MCF 10A (cell line): ENCODE data around the gene ZNF488. TPM values are rescaled to one million over a fixed set of nuclear protein-coding genes. Genes with fewer than 3 reads are reported as not detected.

Source experiments
- BruUV-seq: library from RNA; stranded (reverse); fragments of 400-500 nt; replicated peaks from 2 replicates; lab custom pipeline; 2021; lab: Mats Ljungman, UMichigan
- CTCF ChIA-PET: fragments of 300-600 bp; sonication (Branson Sonifier 250); formaldehyde crosslinking; extraction: SDS; loops from one replicate; lab custom pipeline; 2021; ENCODE audit warnings: antibody characterized with exemption, inconsistent platforms; lab: Yijun Ruan, JAX
- POLR2A ChIA-PET: fragments of 300-600, 350-650 bp; sonication (Branson Sonifier 250); formaldehyde crosslinking; extraction: SDS; loops from one replicate; lab custom pipeline; 2020; ENCODE audit warnings: antibody characterized with exemption, inconsistent platforms; lab: Yijun Ruan, JAX
- DNase-seq: peaks from one replicate; pipeline ENCODE4 v3.0.0-alpha.2; 2018; ENCODE audit not compliant: unreplicated experiment
- H3K27ac Mint-ChIP-seq: one replicate; pipeline ENCODE4 v1.8.0; 2022; ENCODE audit warnings: mild to moderate bottlenecking, low read depth, mixed read lengths; ENCODE audit not compliant: unreplicated experiment
- H3K27me3 Mint-ChIP-seq: one replicate; pipeline ENCODE4 v1.8.0; 2022; ENCODE audit warnings: mixed read lengths; ENCODE audit not compliant: insufficient read depth, unreplicated experiment
- H3K36me3 Mint-ChIP-seq: one replicate; pipeline ENCODE4 v1.8.0; 2022; ENCODE audit warnings: mild to moderate bottlenecking, moderate library complexity, mixed read lengths; ENCODE audit not compliant: insufficient read depth, unreplicated experiment
- H3K4me1 Mint-ChIP-seq: one replicate; pipeline ENCODE4 v1.8.0; 2022; ENCODE audit warnings: mixed read lengths; ENCODE audit not compliant: insufficient read depth, unreplicated experiment
- H3K4me3 Mint-ChIP-seq: one replicate; pipeline ENCODE4 v1.8.0; 2022; ENCODE audit warnings: mild to moderate bottlenecking, moderate library complexity, mixed read lengths; ENCODE audit not compliant: unreplicated experiment
- H3K9me3 Mint-ChIP-seq: one replicate; pipeline ENCODE4 v1.8.0; 2022; ENCODE audit warnings: mixed read lengths; ENCODE audit not compliant: unreplicated experiment
- CTCF ChIP-seq: fragments of 200-600 bp; IDR thresholded peaks from one replicate; pipeline ENCODE4 v1.8.0; 2022; ENCODE audit warnings: antibody characterized with exemption, mild to moderate bottlenecking; ENCODE audit not compliant: unreplicated experiment
- intact Hi-C: fragments of 100-400 bp; cut with micrococcal nuclease; formaldehyde crosslinking; loops from 2 replicates; pipeline ENCODE4 v1.14.1; 2022
- total RNA-seq: library from RNA; stranded (reverse); gene quantifications from 2 replicates; pipeline ENCODE4 v1.2.3, GENCODE V29; 2022

ZNF488 gene
- total RNA-seq, 1 experiment from 2014 or later, result 0.12 TPM

- Mint-ChIP-seq H3K27me3 (no peaks in the 10 kb centered on the region), H3K36me3 (peaks cover 7% of the 10 kb centered on the region), H3K4me1 (peaks cover 29% of the 10 kb centered on the region), H3K4me3 (no peak overlapping the region), H3K9me3 (no peaks in the 10 kb centered on the region), H3K27ac (no peak overlapping the region)
- BruUV-seq, result no TSS peak
- POLR2A ChIA-PET, result interaction anchor here (0.8 kb wide), 1 partner anchor 17 kb away, joined by 3 read pairs; the partner anchor contains the start of gene ZNF488
- no peak for TF ChIP-seq CTCF
- intact Hi-C loops, result no loop called here
- DNase-seq, result no peak
- CTCF ChIA-PET, result no interaction called here
Observed at GRCh38 chr10:47401210-47401609, 17.1 kb upstream of the ZNF488 start.

GRCh38 chr10:47400786-47401185, 16.7 kb upstream of the ZNF488 start:
- no peak overlapping the region for H3K4me3 Mint-ChIP-seq
- no peaks in the 10 kb centered on the region for H3K27me3 Mint-ChIP-seq
- TF ChIP-seq CTCF, result no peak
- no TSS peak for BruUV-seq
- H3K4me1 Mint-ChIP-seq, result peaks cover 34% of the 10 kb centered on the region
- no peaks in the 10 kb centered on the region for H3K9me3 Mint-ChIP-seq
- CTCF ChIA-PET, result interaction anchor here (0.8 kb wide), 1 partner anchor 376 kb away, joined by 3 read pairs; no protein-coding TSS in a partner anchor
- no peak overlapping the region for H3K27ac Mint-ChIP-seq
- no peak for DNase-seq
- POLR2A ChIA-PET, result interaction anchor here (0.8 kb wide), 1 partner anchor 17 kb away, joined by 3 read pairs; the partner anchor contains the start of gene ZNF488
- intact Hi-C loops, result no loop called here
- H3K36me3 Mint-ChIP-seq, result peaks cover 7% of the 10 kb centered on the region

GRCh38 chr10:47400251-47400650, 16.2 kb upstream of the ZNF488 start:
- no peak for TF ChIP-seq CTCF
- intact Hi-C loops, result no loop called here
- Mint-ChIP-seq H3K27ac (no peak overlapping the region), H3K27me3 (no peaks in the 10 kb centered on the region), H3K4me3 (no peak overlapping the region), H3K9me3 (no peaks in the 10 kb centered on the region), H3K36me3 (peaks cover 7% of the 10 kb centered on the region), H3K4me1 (peaks cover 38% of the 10 kb centered on the region)
- no TSS peak for BruUV-seq
- DNase-seq, result no peak
- CTCF ChIA-PET, result interaction anchor here (0.8 kb wide), 1 partner anchor 376 kb away, joined by 3 read pairs; no protein-coding TSS in a partner anchor
- POLR2A ChIA-PET, result no interaction called here

- TF ChIP-seq CTCF, result no peak
- no TSS peak for BruUV-seq
- H3K4me3 Mint-ChIP-seq, result no peak overlapping the region
- H3K36me3 Mint-ChIP-seq, result peaks cover 7% of the 10 kb centered on the region
- peak overlapping the region; percentile 97 for H3K27ac Mint-ChIP-seq
- ChIA-PET POLR2A (interaction anchor here (0.6 to 1.1 kb wide), 2 partner anchors 9 to 13 kb away, joined by 3 to 9 read pairs; partner anchors contain the start of gene ZNF488), CTCF (interaction anchor here (0.8 kb wide), 1 partner anchor 36 kb away, joined by 3 read pairs; no protein-coding TSS in a partner anchor)
- DNase-seq, result no peak
- H3K4me1 Mint-ChIP-seq, result peaks cover 20% of the 10 kb centered on the region
- H3K9me3 Mint-ChIP-seq, result no peaks in the 10 kb centered on the region
- no peaks in the 10 kb centered on the region for H3K27me3 Mint-ChIP-seq
- intact Hi-C loops, result no loop called here
Observed at GRCh38 chr10:47397256-47397655, 13.2 kb upstream of the ZNF488 start.
